ENCODE results near the gene SNCAIP.

DNA sequence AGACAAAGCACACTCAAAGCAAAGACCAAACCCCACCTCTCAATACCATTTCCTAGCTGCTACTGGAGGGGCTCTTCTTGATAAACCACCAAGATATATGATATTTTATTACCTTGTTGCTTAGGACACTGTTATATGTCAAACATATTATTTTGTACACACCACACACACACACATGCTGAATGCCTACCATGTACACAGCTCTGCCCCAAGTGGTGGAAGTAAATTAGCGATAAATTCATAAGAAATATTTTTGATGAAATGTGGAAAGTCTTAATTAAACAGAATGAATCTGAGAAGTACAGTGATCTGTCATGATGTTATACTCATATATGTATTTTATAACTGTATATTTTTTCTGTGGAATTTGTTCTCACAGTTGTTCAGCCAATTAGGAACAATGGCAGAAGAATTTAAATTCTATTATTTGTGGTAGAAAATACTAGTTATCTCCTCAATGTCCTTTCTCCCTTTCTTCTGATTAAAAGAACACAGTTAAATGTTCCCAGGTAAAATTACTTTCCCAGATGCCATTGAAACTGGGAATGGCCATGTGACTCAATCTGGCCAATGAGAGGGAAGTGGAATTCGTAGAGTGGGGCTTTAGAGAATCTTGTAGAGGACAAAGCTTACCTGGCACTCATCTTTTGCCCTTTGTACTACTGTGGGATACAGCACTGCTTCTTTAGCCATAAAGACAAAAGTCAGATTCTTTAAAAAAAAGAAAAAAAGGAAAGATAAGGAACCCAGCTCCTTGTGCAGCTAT is 156.5 kb downstream of the SNCAIP start:
- TF ChIP-seq JUNB (IDR thresholded peaks at IDR 0.05; ENCODE audit: unreplicated experiment) (no peak), EZH2 (IDR thresholded peaks at IDR 0.05; ENCODE audit: low read depth, unreplicated experiment) (no peak), POLR2AphosphoS5 (IDR thresholded peaks at IDR 0.05; ENCODE audit: low read depth) (no peak), EZH2phosphoT487 (IDR thresholded peaks at IDR 0.05; ENCODE audit: unreplicated experiment) (no peak), CREB1 (CRISPR knock-in tag; IDR thresholded peaks at IDR 0.05; ENCODE audit: low read depth) (no peak), ZNF331 (CRISPR knock-in tag; IDR thresholded peaks at IDR 0.05; ENCODE audit: low read depth) (no peak), NANOG (IDR thresholded peaks at IDR 0.05; ENCODE audit: borderline replicate concordance) (no peak), ZNF114 (CRISPR knock-in tag; IDR thresholded peaks at IDR 0.05) (no peak), STAT1 (IDR thresholded peaks at IDR 0.05; ENCODE audit: unreplicated experiment) (no peak)
- TF ChIP-seq, protein P1, sequence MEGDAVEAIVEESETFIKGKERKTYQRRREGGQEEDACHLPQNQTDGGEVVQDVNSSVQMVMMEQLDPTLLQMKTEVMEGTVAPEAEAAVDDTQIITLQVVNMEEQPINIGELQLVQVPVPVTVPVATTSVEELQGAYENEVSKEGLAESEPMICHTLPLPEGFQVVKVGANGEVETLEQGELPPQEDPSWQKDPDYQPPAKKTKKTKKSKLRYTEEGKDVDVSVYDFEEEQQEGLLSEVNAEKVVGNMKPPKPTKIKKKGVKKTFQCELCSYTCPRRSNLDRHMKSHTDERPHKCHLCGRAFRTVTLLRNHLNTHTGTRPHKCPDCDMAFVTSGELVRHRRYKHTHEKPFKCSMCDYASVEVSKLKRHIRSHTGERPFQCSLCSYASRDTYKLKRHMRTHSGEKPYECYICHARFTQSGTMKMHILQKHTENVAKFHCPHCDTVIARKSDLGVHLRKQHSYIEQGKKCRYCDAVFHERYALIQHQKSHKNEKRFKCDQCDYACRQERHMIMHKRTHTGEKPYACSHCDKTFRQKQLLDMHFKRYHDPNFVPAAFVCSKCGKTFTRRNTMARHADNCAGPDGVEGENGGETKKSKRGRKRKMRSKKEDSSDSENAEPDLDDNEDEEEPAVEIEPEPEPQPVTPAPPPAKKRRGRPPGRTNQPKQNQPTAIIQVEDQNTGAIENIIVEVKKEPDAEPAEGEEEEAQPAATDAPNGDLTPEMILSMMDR (conservative IDR thresholded peaks at IDR 0.05; ENCODE audit: low read depth in 2 of 2), result peak in 1 of 2 experiments; percentile 25; a peak in 2 of 4 replicates
- TF ChIP-seq, protein P2, sequence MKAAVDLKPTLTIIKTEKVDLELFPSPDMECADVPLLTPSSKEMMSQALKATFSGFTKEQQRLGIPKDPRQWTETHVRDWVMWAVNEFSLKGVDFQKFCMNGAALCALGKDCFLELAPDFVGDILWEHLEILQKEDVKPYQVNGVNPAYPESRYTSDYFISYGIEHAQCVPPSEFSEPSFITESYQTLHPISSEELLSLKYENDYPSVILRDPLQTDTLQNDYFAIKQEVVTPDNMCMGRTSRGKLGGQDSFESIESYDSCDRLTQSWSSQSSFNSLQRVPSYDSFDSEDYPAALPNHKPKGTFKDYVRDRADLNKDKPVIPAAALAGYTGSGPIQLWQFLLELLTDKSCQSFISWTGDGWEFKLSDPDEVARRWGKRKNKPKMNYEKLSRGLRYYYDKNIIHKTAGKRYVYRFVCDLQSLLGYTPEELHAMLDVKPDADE (IDR thresholded peaks at IDR 0.05), result no peak
- TF ChIP-seq, protein P3, sequence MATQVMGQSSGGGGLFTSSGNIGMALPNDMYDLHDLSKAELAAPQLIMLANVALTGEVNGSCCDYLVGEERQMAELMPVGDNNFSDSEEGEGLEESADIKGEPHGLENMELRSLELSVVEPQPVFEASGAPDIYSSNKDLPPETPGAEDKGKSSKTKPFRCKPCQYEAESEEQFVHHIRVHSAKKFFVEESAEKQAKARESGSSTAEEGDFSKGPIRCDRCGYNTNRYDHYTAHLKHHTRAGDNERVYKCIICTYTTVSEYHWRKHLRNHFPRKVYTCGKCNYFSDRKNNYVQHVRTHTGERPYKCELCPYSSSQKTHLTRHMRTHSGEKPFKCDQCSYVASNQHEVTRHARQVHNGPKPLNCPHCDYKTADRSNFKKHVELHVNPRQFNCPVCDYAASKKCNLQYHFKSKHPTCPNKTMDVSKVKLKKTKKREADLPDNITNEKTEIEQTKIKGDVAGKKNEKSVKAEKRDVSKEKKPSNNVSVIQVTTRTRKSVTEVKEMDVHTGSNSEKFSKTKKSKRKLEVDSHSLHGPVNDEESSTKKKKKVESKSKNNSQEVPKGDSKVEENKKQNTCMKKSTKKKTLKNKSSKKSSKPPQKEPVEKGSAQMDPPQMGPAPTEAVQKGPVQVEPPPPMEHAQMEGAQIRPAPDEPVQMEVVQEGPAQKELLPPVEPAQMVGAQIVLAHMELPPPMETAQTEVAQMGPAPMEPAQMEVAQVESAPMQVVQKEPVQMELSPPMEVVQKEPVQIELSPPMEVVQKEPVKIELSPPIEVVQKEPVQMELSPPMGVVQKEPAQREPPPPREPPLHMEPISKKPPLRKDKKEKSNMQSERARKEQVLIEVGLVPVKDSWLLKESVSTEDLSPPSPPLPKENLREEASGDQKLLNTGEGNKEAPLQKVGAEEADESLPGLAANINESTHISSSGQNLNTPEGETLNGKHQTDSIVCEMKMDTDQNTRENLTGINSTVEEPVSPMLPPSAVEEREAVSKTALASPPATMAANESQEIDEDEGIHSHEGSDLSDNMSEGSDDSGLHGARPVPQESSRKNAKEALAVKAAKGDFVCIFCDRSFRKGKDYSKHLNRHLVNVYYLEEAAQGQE (IDR thresholded peaks at IDR 0.05; ENCODE audit: unreplicated experiment), result no peak
- TF ChIP-seq, protein P4, sequence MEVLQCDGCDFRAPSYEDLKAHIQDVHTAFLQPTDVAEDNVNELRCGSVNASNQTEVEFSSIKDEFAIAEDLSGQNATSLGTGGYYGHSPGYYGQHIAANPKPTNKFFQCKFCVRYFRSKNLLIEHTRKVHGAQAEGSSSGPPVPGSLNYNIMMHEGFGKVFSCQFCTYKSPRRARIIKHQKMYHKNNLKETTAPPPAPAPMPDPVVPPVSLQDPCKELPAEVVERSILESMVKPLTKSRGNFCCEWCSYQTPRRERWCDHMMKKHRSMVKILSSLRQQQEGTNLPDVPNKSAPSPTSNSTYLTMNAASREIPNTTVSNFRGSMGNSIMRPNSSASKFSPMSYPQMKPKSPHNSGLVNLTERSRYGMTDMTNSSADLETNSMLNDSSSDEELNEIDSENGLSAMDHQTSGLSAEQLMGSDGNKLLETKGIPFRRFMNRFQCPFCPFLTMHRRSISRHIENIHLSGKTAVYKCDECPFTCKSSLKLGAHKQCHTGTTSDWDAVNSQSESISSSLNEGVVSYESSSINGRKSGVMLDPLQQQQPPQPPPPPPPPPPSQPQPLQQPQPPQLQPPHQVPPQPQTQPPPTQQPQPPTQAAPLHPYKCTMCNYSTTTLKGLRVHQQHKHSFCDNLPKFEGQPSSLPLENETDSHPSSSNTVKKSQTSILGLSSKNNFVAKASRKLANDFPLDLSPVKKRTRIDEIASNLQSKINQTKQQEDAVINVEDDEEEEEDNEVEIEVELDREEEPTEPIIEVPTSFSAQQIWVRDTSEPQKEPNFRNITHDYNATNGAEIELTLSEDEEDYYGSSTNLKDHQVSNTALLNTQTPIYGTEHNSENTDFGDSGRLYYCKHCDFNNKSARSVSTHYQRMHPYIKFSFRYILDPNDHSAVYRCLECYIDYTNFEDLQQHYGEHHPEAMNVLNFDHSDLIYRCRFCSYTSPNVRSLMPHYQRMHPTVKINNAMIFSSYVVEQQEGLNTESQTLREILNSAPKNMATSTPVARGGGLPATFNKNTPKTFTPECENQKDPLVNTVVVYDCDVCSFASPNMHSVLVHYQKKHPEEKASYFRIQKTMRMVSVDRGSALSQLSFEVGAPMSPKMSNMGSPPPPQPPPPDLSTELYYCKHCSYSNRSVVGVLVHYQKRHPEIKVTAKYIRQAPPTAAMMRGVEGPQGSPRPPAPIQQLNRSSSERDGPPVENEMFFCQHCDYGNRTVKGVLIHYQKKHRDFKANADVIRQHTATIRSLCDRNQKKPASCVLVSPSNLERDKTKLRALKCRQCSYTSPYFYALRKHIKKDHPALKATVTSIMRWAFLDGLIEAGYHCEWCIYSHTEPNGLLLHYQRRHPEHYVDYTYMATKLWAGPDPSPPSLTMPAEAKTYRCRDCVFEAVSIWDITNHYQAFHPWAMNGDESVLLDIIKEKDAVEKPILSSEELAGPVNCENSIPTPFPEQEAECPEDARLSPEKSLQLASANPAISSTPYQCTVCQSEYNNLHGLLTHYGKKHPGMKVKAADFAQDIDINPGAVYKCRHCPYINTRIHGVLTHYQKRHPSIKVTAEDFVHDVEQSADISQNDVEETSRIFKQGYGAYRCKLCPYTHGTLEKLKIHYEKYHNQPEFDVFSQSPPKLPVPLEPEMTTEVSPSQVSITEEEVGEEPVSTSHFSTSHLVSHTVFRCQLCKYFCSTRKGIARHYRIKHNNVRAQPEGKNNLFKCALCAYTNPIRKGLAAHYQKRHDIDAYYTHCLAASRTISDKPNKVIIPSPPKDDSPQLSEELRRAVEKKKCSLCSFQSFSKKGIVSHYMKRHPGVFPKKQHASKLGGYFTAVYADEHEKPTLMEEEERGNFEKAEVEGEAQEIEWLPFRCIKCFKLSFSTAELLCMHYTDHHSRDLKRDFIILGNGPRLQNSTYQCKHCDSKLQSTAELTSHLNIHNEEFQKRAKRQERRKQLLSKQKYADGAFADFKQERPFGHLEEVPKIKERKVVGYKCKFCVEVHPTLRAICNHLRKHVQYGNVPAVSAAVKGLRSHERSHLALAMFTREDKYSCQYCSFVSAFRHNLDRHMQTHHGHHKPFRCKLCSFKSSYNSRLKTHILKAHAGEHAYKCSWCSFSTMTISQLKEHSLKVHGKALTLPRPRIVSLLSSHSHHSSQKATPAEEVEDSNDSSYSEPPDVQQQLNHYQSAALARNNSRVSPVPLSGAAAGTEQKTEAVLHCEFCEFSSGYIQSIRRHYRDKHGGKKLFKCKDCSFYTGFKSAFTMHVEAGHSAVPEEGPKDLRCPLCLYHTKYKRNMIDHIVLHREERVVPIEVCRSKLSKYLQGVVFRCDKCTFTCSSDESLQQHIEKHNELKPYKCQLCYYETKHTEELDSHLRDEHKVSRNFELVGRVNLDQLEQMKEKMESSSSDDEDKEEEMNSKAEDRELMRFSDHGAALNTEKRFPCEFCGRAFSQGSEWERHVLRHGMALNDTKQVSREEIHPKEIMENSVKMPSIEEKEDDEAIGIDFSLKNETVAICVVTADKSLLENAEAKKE (CRISPR knock-in tag; IDR thresholded peaks at IDR 0.05), result no peak

Data from GM23338 (cell line).